Omental fat pad (tissue), 4 donors: Measurements from ENCODE around the gene FHOD3. TPM values are rescaled to one million over a fixed set of nuclear protein-coding genes. Genes with fewer than 3 reads are reported as not detected.

Source experiments
- ATAC-seq: fragments of 150-250 bp; one replicate; pipeline ENCODE4 v1.9.1; 2016; ENCODE audit warnings: mild to moderate bottlenecking, moderate library complexity; ENCODE audit not compliant: low FRiP score
- DNase-seq: peaks from one replicate; pipeline ENCODE4 v3.0.0-alpha.2; 2019; ENCODE audit warnings: low spot score
- CTCF ChIP-seq, 3 donors: fragments of 450-650 bp; IDR thresholded peaks; one replicate each; pipeline ENCODE4 v1.5.1; 2016 to 2017; ENCODE audit warnings: antibody characterized with exemption in 3 of 3, mild to moderate bottlenecking in 3 of 3, moderate library complexity in 2 of 3
- total RNA-seq, 4 donors: library from RNA; depleted of rRNA; stranded (reverse); fragments of >200 nt; gene quantifications; one replicate each; pipeline ENCODE4 v1.1.0, GENCODE V29; 2016

Gene FHOD3
- total RNA-seq, 4 donors from 2014 or later: 0.96 to 3.8 (median 2.3) TPM

GRCh38 chr18:36672437-36673344 is 375.2 kb downstream of the FHOD3 start:
- DNase-seq: no peak
- no peak for ATAC-seq

GRCh38 chr18:36673452-36673851 is 375.9 kb downstream of the FHOD3 start:
- TF ChIP-seq CTCF (IDR thresholded peaks at IDR 0.05): no peak
- ATAC-seq (no peak), DNase-seq (no peak)

More at GRCh38 chr18:36672437-36673344, 375.2 kb downstream of the FHOD3 start:
- TF ChIP-seq CTCF (IDR thresholded peaks at IDR 0.05): no peak

- DNase-seq (no peak), ATAC-seq (no peak)
- no peak for TF ChIP-seq CTCF (IDR thresholded peaks at IDR 0.05)
Observed at GRCh38 chr18:36675076-36675475, 377.6 kb downstream of the FHOD3 start.

- TF ChIP-seq CTCF (IDR thresholded peaks at IDR 0.05): no peak
- DNase-seq (no peak), ATAC-seq (no peak)
Observed at GRCh38 chr18:36675542-36675941, 378.0 kb downstream of the FHOD3 start.

- no peak for DNase-seq
- ATAC-seq: no peak
- no peak for TF ChIP-seq CTCF (IDR thresholded peaks at IDR 0.05)
Observed at GRCh38 chr18:36676629-36677028, 379.1 kb downstream of the FHOD3 start.

GRCh38 chr18:36680042-36680441 is 382.5 kb downstream of the FHOD3 start:
- no peak for TF ChIP-seq CTCF (IDR thresholded peaks at IDR 0.05)
- ATAC-seq (no peak), DNase-seq (no peak)

- no peak for ATAC-seq
Observed at GRCh38 chr18:36685580-36685979, 388.1 kb downstream of the FHOD3 start.

More at GRCh38 chr18:36685580-36685979, 388.1 kb downstream of the FHOD3 start:
- DNase-seq: no peak
- no peak for TF ChIP-seq CTCF (IDR thresholded peaks at IDR 0.05)
